Measurements from ENCODE around the gene UBE4A. TPM values are rescaled to one million over a fixed set of nuclear protein-coding genes. Genes with fewer than 3 reads are reported as not detected.
A peak's percentile ranks its signal among the peaks of the same experiment; 100 is the strongest.
"Not testable (repeated sequence)": the region's sequence is repeated elsewhere in the genome, so short reads cannot be mapped to it uniquely, and the experiment has no call there.

UBE4A gene
- total RNA-seq, 1 donor from 2014 or later: 44.1 TPM

- H3K9me3 Mint-ChIP-seq: no peaks in the 10 kb centered on the region
- H3K36me3 Mint-ChIP-seq (ENCODE audit: low read depth): peaks cover 5% of the 10 kb centered on the region
- DNase-seq (ENCODE audit: low spot score): no peak
- peaks cover 3% of the 10 kb centered on the region for H3K4me1 Mint-ChIP-seq (ENCODE audit: low read depth)
- intact Hi-C loops (cut with micrococcal nuclease): loop anchor here (1.0 to 2.0 kb wide), 3 partner anchors 14 to 34 kb away; partner anchors contain the start of genes ATP5MG and KMT2A
- H3K4me3 Mint-ChIP-seq (ENCODE audit: low read depth): no peak overlapping the region
- H3K27ac Mint-ChIP-seq: no peak overlapping the region
- no peaks in the 10 kb centered on the region for H3K27me3 Mint-ChIP-seq (ENCODE audit: low read depth)
These were observed 55.8 kb downstream of the UBE4A start for GRCh38 chr11:118415062-118415738.

GRCh38 chr11:118415739-118416068 is 56.3 kb downstream of the UBE4A start:
- Mint-ChIP-seq H3K36me3 (ENCODE audit: low read depth) (peaks cover under 1% of the 10 kb centered on the region), H3K4me1 (ENCODE audit: low read depth) (peaks cover 3% of the 10 kb centered on the region), H3K4me3 (ENCODE audit: low read depth) (no peak overlapping the region), H3K27ac (no peak overlapping the region), H3K9me3 (no peaks in the 10 kb centered on the region), H3K27me3 (ENCODE audit: low read depth) (no peaks in the 10 kb centered on the region)
- DNase-seq (ENCODE audit: low spot score): peak; percentile 32
- intact Hi-C loops (cut with micrococcal nuclease): loop anchor here (1.0 to 2.0 kb wide), 3 partner anchors 14 to 33 kb away; partner anchors contain the start of genes ATP5MG and KMT2A

DNA sequence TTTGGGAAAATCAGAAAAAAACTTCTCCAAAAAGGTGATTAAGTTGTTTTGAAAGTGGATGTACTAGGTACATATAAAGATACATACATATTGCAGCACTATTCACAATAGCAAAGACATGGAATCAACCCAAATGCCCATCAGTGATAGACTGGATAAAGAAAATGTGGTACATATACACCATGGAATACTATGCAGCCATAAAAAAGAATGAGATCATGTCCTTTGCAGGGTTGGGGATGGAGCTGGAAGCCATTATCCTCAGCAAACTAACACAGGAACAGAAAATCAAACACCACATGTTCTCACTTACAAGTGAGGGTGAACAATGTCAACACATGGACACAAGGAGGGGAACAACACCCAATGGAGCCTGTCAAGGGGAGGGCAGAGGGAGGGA is 57.5 kb downstream of the UBE4A start:
- H3K9me3 Mint-ChIP-seq; H3K27ac Mint-ChIP-seq; intact Hi-C loops (cut with micrococcal nuclease): not testable (repeated sequence)

GRCh38 chr11:118417801-118418200 is 58.4 kb downstream of the UBE4A start:
- intact Hi-C loops (cut with micrococcal nuclease): no loop called here
- DNase-seq (ENCODE audit: low spot score): no peak
- H3K4me3 Mint-ChIP-seq (ENCODE audit: low read depth): no peak overlapping the region
- peaks cover 2% of the 10 kb centered on the region for H3K27me3 Mint-ChIP-seq (ENCODE audit: low read depth)
- no peak overlapping the region for H3K27ac Mint-ChIP-seq
- peaks cover 3% of the 10 kb centered on the region for H3K4me1 Mint-ChIP-seq (ENCODE audit: low read depth)
- H3K36me3 Mint-ChIP-seq (ENCODE audit: low read depth): no peaks in the 10 kb centered on the region
- H3K9me3 Mint-ChIP-seq: no peaks in the 10 kb centered on the region

More for the DNA sequence above, 57.5 kb downstream of the UBE4A start:
- H3K4me1 Mint-ChIP-seq (ENCODE audit: low read depth); DNase-seq (ENCODE audit: low spot score); H3K27me3 Mint-ChIP-seq (ENCODE audit: low read depth); H3K36me3 Mint-ChIP-seq (ENCODE audit: low read depth); H3K4me3 Mint-ChIP-seq (ENCODE audit: low read depth): not testable (repeated sequence)

GRCh38 chr11:118418766-118419165 is 59.4 kb downstream of the UBE4A start:
- intact Hi-C loops (cut with micrococcal nuclease): no loop called here
- Mint-ChIP-seq H3K4me1 (ENCODE audit: low read depth) (no peaks in the 10 kb centered on the region), H3K27ac (no peak overlapping the region), H3K9me3 (no peaks in the 10 kb centered on the region), H3K27me3 (ENCODE audit: low read depth) (peaks cover 2% of the 10 kb centered on the region), H3K36me3 (ENCODE audit: low read depth) (no peaks in the 10 kb centered on the region), H3K4me3 (ENCODE audit: low read depth) (no peak overlapping the region)
- no peak for DNase-seq (ENCODE audit: low spot score)

GRCh38 chr11:118427707-118428106 is 68.3 kb downstream of the UBE4A start:
- Mint-ChIP-seq H3K27ac (no peak overlapping the region), H3K9me3 (no peaks in the 10 kb centered on the region), H3K36me3 (ENCODE audit: low read depth) (no peaks in the 10 kb centered on the region), H3K27me3 (ENCODE audit: low read depth) (peaks cover 18% of the 10 kb centered on the region), H3K4me3 (ENCODE audit: low read depth) (no peak overlapping the region), H3K4me1 (ENCODE audit: low read depth) (peaks cover 8% of the 10 kb centered on the region)
- no peak for DNase-seq (ENCODE audit: low spot score)
- intact Hi-C loops (cut with micrococcal nuclease): no loop called here

- intact Hi-C loops (cut with micrococcal nuclease): no loop called here
- no peaks in the 10 kb centered on the region for H3K9me3 Mint-ChIP-seq
- H3K36me3 Mint-ChIP-seq (ENCODE audit: low read depth): no peaks in the 10 kb centered on the region
- DNase-seq (ENCODE audit: low spot score): no peak
- no peak overlapping the region for H3K27ac Mint-ChIP-seq
- no peak overlapping the region for H3K4me3 Mint-ChIP-seq (ENCODE audit: low read depth)
- peaks cover 18% of the 10 kb centered on the region for H3K27me3 Mint-ChIP-seq (ENCODE audit: low read depth)
- peaks cover 21% of the 10 kb centered on the region for H3K4me1 Mint-ChIP-seq (ENCODE audit: low read depth)
These were observed 71.6 kb downstream of the UBE4A start for GRCh38 chr11:118430956-118431355.

GRCh38 chr11:118434123-118434552 is 74.7 kb downstream of the UBE4A start:
- Mint-ChIP-seq H3K27ac (peak overlapping the region; percentile 83), H3K4me3 (ENCODE audit: low read depth) (peak overlapping the region; percentile 92), H3K9me3 (no peaks in the 10 kb centered on the region), H3K4me1 (ENCODE audit: low read depth) (peaks cover 22% of the 10 kb centered on the region), H3K36me3 (ENCODE audit: low read depth) (no peaks in the 10 kb centered on the region), H3K27me3 (ENCODE audit: low read depth) (peaks cover 10% of the 10 kb centered on the region)
- no peak for DNase-seq (ENCODE audit: low spot score)
- intact Hi-C loops (cut with micrococcal nuclease): loop anchor here (1.0 kb wide), 1 partner anchor 54 kb away; no protein-coding TSS in a partner anchor

GRCh38 chr11:118434553-118435289 is 75.3 kb downstream of the UBE4A start:
- Mint-ChIP-seq H3K36me3 (ENCODE audit: low read depth) (peaks cover 3% of the 10 kb centered on the region), H3K27me3 (ENCODE audit: low read depth) (peaks cover 7% of the 10 kb centered on the region), H3K4me3 (ENCODE audit: low read depth) (peak overlapping the region; percentile 92), H3K27ac (peak overlapping the region; percentile 83), H3K9me3 (no peaks in the 10 kb centered on the region), H3K4me1 (ENCODE audit: low read depth) (peaks cover 28% of the 10 kb centered on the region)
- intact Hi-C loops (cut with micrococcal nuclease): loop anchor here (1.0 to 5.0 kb wide), 5 partner anchors 33 to 236 kb away; partner anchors contain the start of genes ARCN1, ATP5MG, CD3D and CD3G
- peak; percentile 45 for DNase-seq (ENCODE audit: low spot score)

- peak overlapping the region; percentile 83 for H3K27ac Mint-ChIP-seq
- no peaks in the 10 kb centered on the region for H3K9me3 Mint-ChIP-seq
- peaks cover 10% of the 10 kb centered on the region for H3K36me3 Mint-ChIP-seq (ENCODE audit: low read depth)
These were observed 76.0 kb downstream of the UBE4A start for GRCh38 chr11:118435290-118435892.

DNA sequence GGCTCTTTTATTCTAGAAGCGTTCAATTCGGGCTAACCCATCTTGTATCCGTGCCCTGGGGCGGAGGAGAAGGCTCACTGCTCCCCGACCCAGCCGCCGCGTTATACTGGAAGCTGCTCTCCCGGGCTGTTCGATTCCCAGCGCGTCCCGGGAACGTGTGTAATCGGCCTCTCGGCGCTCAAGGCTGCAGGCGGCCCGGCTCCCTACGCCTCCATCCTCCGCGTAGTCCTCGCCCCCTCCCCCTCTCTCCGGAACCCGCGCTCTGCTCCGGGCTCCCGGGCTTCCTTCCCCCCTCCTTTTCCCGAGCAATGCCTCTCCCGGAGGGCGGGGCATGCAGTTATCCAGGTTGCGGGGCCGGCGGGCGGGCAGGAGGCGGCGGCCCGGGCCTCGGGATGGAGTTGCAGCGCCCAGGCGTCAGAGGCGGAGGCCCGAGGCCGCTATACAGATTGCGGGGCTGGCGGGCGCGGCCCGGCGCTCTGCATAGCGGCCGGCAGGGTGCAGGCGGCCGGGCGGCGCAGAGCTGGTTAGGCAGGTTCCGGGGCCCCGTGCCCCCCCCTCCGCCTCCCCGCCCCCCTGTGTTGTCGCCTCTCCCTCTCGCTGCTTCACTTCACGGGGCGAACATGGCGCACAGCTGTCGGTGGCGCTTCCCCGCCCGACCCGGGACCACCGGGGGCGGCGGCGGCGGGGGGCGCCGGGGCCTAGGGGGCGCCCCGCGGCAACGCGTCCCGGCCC is 76.7 kb downstream of the UBE4A start, which contains the start of gene KMT2A:
TSS of gene KMT2A (plus strand) at position 600 of the 732 bp plus-strand sequence. CDS start at position 621, 21 bp downstream.
- DNase-seq (ENCODE audit: low spot score): peak; percentile 94
- Mint-ChIP-seq H3K36me3 (ENCODE audit: low read depth) (peaks cover 15% of the 10 kb centered on the region), H3K4me1 (ENCODE audit: low read depth) (peaks cover 39% of the 10 kb centered on the region), H3K9me3 (no peaks in the 10 kb centered on the region), H3K4me3 (ENCODE audit: low read depth) (peak within 1 kb of the TSS; percentile 93), H3K27me3 (ENCODE audit: low read depth) (peaks cover 7% of the 10 kb centered on the region), H3K27ac (peak within 1 kb of the TSS; percentile 89)
- intact Hi-C loops (cut with micrococcal nuclease): loop anchor here (1.0 to 5.0 kb wide), 6 partner anchors 21 to 449 kb away; partner anchors contain the start of genes ARCN1, ATP5MG, CD3D and CD3G

More at GRCh38 chr11:118435290-118435892, 76.0 kb downstream of the UBE4A start:
- intact Hi-C loops (cut with micrococcal nuclease): loop anchor here (1.0 to 5.0 kb wide), 4 partner anchors 34 to 237 kb away; partner anchors contain the start of genes ARCN1, ATP5MG, CD3D and CD3G
- peak overlapping the region; percentile 92 for H3K4me3 Mint-ChIP-seq (ENCODE audit: low read depth)
- DNase-seq (ENCODE audit: low spot score): peak; percentile 56
- H3K27me3 Mint-ChIP-seq (ENCODE audit: low read depth): peaks cover 7% of the 10 kb centered on the region
- H3K4me1 Mint-ChIP-seq (ENCODE audit: low read depth): peaks cover 33% of the 10 kb centered on the region

All from activated T-helper 2 cell treated with anti-CD3 and anti-CD28 coated beads, Interferon-gamma antibody, Interleukin-2, Interleukin-4, amounts not matched to agents 10 μg/mL and 5 μg/mL and 100 μg/mL, durations not matched to agents 14 hours and 24 hours and 36 hours (primary cell).